Measurements from ENCODE around the gene TTC21A.

Gene TTC21A

DNA sequence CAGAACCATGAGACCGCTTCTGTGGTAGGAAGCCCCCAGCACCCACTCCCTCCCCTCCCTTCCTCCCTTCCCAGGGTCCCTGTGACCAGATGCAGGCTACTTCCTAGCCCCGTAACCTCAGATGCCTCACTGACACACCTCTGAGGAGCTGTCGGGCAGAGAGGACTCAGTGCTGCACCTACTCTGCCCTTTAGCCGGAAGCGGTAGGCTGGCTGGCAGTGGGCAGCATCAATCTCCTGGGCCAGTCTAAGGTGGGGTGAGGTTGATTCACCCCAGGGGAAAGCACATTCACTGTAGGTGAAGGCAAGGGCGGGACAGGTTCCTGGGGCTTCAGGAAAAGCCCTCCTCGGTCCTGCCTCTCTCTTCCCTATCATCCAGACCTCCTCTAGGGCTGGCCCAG lies 26.8 kb downstream of the TTC21A start:
- no peak for TF ChIP-seq CTCF (IDR thresholded peaks at IDR 0.05; ENCODE audit: low read depth, low read length, missing control alignments)
- DNase-seq (ENCODE audit: low read depth) = no peak
- in situ Hi-C loops (cut with HindIII; ENCODE audit: low sequenced_read_pairs) = no loop called here
- no peak overlapping the region for H3K4me3 ChIP-seq (ENCODE audit: low read depth, low read length)

GRCh38 chr3:39135170-39135805 lies 27.8 kb downstream of the TTC21A start:
- DNase-seq (ENCODE audit: low read depth) = no peak
- in situ Hi-C loops (cut with HindIII; ENCODE audit: low sequenced_read_pairs) = no loop called here
- H3K4me3 ChIP-seq (ENCODE audit: low read depth, low read length) = no peak overlapping the region
- TF ChIP-seq CTCF (IDR thresholded peaks at IDR 0.05; ENCODE audit: low read depth, low read length, missing control alignments) = no peak

- H3K4me3 ChIP-seq (ENCODE audit: low read depth, low read length) = no peak overlapping the region
- DNase-seq (ENCODE audit: low read depth) = no peak
- in situ Hi-C loops (cut with HindIII; ENCODE audit: low sequenced_read_pairs) = no loop called here
- TF ChIP-seq CTCF (IDR thresholded peaks at IDR 0.05; ENCODE audit: low read depth, low read length, missing control alignments) = no peak
Observed at GRCh38 chr3:39136533-39137434, 29.3 kb downstream of the TTC21A start.

DNA sequence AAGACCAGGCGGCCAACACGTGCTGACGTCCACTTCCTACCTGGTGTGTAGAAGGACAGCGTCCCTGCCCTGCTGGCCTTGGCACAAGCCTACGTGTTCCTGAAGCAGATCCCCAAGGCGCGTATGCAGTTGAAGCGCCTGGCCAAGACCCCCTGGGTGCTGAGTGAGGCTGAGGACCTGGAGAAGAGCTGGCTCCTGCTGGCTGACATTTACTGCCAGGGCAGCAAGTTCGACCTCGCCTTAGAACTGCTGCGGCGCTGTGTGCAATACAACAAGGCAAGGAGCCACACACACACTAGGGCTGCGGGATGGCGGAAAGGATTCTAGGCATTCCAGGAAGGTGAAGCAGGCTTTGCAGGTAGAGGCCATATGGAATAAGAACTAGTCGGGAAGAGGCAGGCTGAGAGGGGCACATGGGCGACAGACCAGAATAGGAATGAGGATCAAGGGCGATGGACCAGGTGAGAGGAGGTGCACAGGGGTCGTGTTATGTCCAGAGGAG lies 30.0 kb downstream of the TTC21A start:
- DNase-seq (ENCODE audit: low read depth) = no peak
- in situ Hi-C loops (cut with HindIII; ENCODE audit: low sequenced_read_pairs) = no loop called here
- TF ChIP-seq CTCF (IDR thresholded peaks at IDR 0.05; ENCODE audit: low read depth, low read length, missing control alignments) = no peak
- H3K4me3 ChIP-seq (ENCODE audit: low read depth, low read length) = no peak overlapping the region

GRCh38 chr3:39137991-39138803 lies 30.7 kb downstream of the TTC21A start:
- no peak for TF ChIP-seq CTCF (IDR thresholded peaks at IDR 0.05; ENCODE audit: low read depth, low read length, missing control alignments)
- H3K4me3 ChIP-seq (ENCODE audit: low read depth, low read length) = no peak overlapping the region
- DNase-seq (ENCODE audit: low read depth) = no peak
- in situ Hi-C loops (cut with HindIII; ENCODE audit: low sequenced_read_pairs) = no loop called here

DNA sequence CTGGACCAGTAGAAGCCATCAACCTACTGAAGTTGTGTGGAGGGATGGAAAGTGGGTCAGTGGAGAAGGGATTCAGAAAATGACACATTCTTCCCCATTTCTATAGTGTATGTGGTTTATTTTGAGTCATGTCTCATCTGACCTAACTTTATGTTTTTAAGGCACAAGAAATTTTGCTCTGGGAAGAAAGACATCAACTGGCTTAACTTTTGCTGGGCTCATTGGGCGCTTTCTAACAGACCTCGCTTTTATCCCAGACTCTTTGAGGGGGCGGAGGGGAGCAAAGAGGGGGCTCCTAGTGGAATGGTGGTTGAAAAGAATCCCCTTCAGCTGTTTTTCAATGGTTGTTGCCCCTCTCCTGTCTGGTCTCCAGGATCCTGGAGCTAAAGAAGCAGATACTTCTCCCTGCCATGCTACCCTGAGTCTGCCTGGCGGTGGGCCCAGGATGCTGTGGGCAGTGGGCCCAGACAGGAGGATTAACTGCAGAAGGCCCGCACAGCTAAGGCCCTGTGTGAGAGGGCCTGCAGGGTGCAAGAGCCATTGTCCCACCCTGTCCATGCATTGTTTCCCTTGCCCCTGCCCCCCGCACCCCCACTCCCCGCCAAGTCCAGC lies 31.4 kb downstream of the TTC21A start:
- no peak for DNase-seq (ENCODE audit: low read depth)
- in situ Hi-C loops (cut with HindIII; ENCODE audit: low sequenced_read_pairs) = no loop called here
- no peak for TF ChIP-seq CTCF (IDR thresholded peaks at IDR 0.05; ENCODE audit: low read depth, low read length, missing control alignments)
- no peak overlapping the region for H3K4me3 ChIP-seq (ENCODE audit: low read depth, low read length)

Data from astrocyte of the cerebellum (primary cell).